GM12801 (cell line): ENCODE measurements around the gene KIAA1217.

Experiments
- CTCF ChIP-seq: IDR thresholded peaks from one replicate; pipeline ENCODE4 v1.5.1; 2011; ENCODE audit warnings: control low read depth; ENCODE audit not compliant: insufficient read length; ENCODE audit errors: extremely low read depth

The KIAA1217 gene

GRCh38 chr10:24237801-24238395 is 29.0 kb downstream of the KIAA1217 start:
- no peak for TF ChIP-seq CTCF

GRCh38 chr10:24238519-24239247 is 29.7 kb downstream of the KIAA1217 start:
- TF ChIP-seq CTCF: no peak

- no peak for TF ChIP-seq CTCF
Observed at GRCh38 chr10:24239289-24240040, 30.5 kb downstream of the KIAA1217 start.

- TF ChIP-seq CTCF: no peak
Observed at GRCh38 chr10:24240041-24240751, 31.3 kb downstream of the KIAA1217 start.

GRCh38 chr10:24241536-24242040 is 32.6 kb downstream of the KIAA1217 start:
- TF ChIP-seq CTCF: no peak

- no peak for TF ChIP-seq CTCF
Observed at GRCh38 chr10:24242562-24242961, 33.6 kb downstream of the KIAA1217 start.

- no peak for TF ChIP-seq CTCF
Observed at GRCh38 chr10:24246365-24246764, 37.4 kb downstream of the KIAA1217 start.
